K562 (cell line): ENCODE data around the gene SARS2. TPM values are rescaled to one million over a fixed set of nuclear protein-coding genes. Genes with fewer than 3 reads are reported as not detected.

Experiments used
- C11orf30 ChIP-seq: fragments of 450-650 bp; IDR thresholded peaks from 2 replicates; pipeline ENCODE4 v1.6.1; 2016; ENCODE audit warnings: low read depth, mild to moderate bottlenecking
- E4F1 ChIP-seq: fragments of 250-450 bp; sonication (Bioruptor Pico); IDR thresholded peaks from 2 replicates; pipeline ENCODE4 v1.5.0; 2021; ENCODE audit warnings: mild to moderate bottlenecking, borderline replicate concordance
- MAFK ChIP-seq: IDR thresholded peaks from 2 replicates; pipeline ENCODE4 v1.6.1; 2011; ENCODE audit warnings: low read length, improper control_type of control experiment
- MAZ ChIP-seq, 2 experiments: fragments of 450-650 bp in 1 of 2; sonication (generic) in 1 of 2; formaldehyde crosslinking; IDR thresholded peaks in 1 of 2; conservative IDR thresholded peaks in 1 of 2; 2 replicates each; pipeline versions ENCODE4 v1.4.0 to v1.5.0; 2020; ENCODE audit warnings: mild to moderate bottlenecking in 1 of 2, missing genetic modification reagents in 1 of 2
- RBM17 ChIP-seq: fragments of 200-400 bp; formaldehyde crosslinking; IDR thresholded peaks from 2 replicates; pipeline ENCODE4 v1.6.1; 2017; ENCODE audit warnings: low read depth, mild to moderate bottlenecking, low read length, borderline replicate concordance
- TAF1 ChIP-seq: IDR thresholded peaks from 2 replicates; pipeline ENCODE4 v1.6.1; 2011; ENCODE audit warnings: mild to moderate bottlenecking, low read length, moderate library complexity; ENCODE audit not compliant: insufficient read depth, control insufficient read depth, severe bottlenecking; ENCODE audit errors: extremely low read depth
- TCF7 ChIP-seq: sonication (generic); IDR thresholded peaks from 2 replicates; pipeline ENCODE4 v1.6.1; 2016; ENCODE audit warnings: antibody characterized with exemption, borderline replicate concordance
- XRCC5 ChIP-seq: fragments of 200-400 bp; formaldehyde crosslinking; IDR thresholded peaks from 2 replicates; pipeline ENCODE4 v1.6.1; 2017; ENCODE audit warnings: low read depth, mild to moderate bottlenecking, low read length
- ZNF24 ChIP-seq: fragments of 450-650 bp; IDR thresholded peaks from 2 replicates; pipeline ENCODE4 v1.6.1; 2016
- ZNF354B ChIP-seq: fragments of 250-450 bp; sonication (Bioruptor Pico); IDR thresholded peaks from 2 replicates; pipeline ENCODE4 v1.4.0; 2020
- polyA plus RNA-seq, 8 experiments: library from polyadenylated mRNA; depleted of rRNA in 4 of 8; stranded (reverse) in 5 of 8; unstranded in 3 of 8; fragments of >200 nt; fragmentation: Nextera tagmentation in 2 of 8; fragmentation: Illumina TruSeq in 1 of 8; extraction: Ambion mirVana in 2 of 8; extraction: Trizol in 1 of 8; gene quantifications; 2 replicates each; pipeline versions ENCODE4 v1.2.1 to v1.2.3, GENCODE V29; 2011 to 2014; ENCODE audit warnings: inconsistent platforms in 1 of 8, missing spikeins in 1 of 8
- total RNA-seq, 7 experiments: library from RNA; depleted of rRNA in 6 of 7; stranded (reverse); fragments of >200 nt in 6 of 7; fragmentation: Illumina TruSeq in 2 of 7; extraction: Trizol in 2 of 7; gene quantifications; 2 replicates each; pipeline versions ENCODE4 v1.2.1 to v1.2.3, GENCODE V29; 2011 to 2021; ENCODE audit warnings: low replicate concordance in 1 of 7
- TF ChIP-seq, protein P1 (sequence below): sonication (generic); formaldehyde crosslinking; IDR thresholded peaks from 2 replicates; pipeline ENCODE4 v1.8.0; 2022; ENCODE audit warnings: mild to moderate bottlenecking, missing genetic modification reagents

SARS2 gene
- total and polyA plus RNA-seq, 9 of the 15 experiments (the other 6 are each of a cell fraction or from before 2014, with no cell fraction given): 3.1 to 59.1 (median 31.7) TPM

- TF ChIP-seq C11orf30 (peak; percentile 94), E4F1 (CRISPR knock-in tag) (peak; percentile 64; the same call in 1 of the 2 replicates), RBM17 (no peak), MAFK (peak; percentile 29; the same call in 1 of the 2 replicates), ZNF24 (peak; percentile 94), TCF7 (0 out of 2 replicates have a peak, but pooled peaks have one; percentile 54), ZNF354B (CRISPR knock-in tag) (0 out of 2 replicates have a peak, but pooled peaks have one; percentile 42), MAZ (CRISPR knock-in tag; conservative IDR thresholded peaks at IDR 0.05 in 1 of 2, IDR thresholded peaks at IDR 0.05 in 1 of 2) (peak; percentile 34 to 79; a peak in 3 of 4 replicates), TAF1 (peak; percentile 92), XRCC5 (peak; percentile 84)
- TF ChIP-seq, protein P1, sequence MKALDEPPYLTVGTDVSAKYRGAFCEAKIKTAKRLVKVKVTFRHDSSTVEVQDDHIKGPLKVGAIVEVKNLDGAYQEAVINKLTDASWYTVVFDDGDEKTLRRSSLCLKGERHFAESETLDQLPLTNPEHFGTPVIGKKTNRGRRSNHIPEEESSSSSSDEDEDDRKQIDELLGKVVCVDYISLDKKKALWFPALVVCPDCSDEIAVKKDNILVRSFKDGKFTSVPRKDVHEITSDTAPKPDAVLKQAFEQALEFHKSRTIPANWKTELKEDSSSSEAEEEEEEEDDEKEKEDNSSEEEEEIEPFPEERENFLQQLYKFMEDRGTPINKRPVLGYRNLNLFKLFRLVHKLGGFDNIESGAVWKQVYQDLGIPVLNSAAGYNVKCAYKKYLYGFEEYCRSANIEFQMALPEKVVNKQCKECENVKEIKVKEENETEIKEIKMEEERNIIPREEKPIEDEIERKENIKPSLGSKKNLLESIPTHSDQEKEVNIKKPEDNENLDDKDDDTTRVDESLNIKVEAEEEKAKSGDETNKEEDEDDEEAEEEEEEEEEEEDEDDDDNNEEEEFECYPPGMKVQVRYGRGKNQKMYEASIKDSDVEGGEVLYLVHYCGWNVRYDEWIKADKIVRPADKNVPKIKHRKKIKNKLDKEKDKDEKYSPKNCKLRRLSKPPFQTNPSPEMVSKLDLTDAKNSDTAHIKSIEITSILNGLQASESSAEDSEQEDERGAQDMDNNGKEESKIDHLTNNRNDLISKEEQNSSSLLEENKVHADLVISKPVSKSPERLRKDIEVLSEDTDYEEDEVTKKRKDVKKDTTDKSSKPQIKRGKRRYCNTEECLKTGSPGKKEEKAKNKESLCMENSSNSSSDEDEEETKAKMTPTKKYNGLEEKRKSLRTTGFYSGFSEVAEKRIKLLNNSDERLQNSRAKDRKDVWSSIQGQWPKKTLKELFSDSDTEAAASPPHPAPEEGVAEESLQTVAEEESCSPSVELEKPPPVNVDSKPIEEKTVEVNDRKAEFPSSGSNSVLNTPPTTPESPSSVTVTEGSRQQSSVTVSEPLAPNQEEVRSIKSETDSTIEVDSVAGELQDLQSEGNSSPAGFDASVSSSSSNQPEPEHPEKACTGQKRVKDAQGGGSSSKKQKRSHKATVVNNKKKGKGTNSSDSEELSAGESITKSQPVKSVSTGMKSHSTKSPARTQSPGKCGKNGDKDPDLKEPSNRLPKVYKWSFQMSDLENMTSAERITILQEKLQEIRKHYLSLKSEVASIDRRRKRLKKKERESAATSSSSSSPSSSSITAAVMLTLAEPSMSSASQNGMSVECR (CRISPR knock-in tag): peak; percentile 95
These were observed at the start of gene SARS2 (continued) for GRCh38 chr19:38929929-38930775.
